NCI-H82 treated with DMSO at 0.1 percent for 48 hours (cell line): Measurements from ENCODE around the gene STX2.
"Not testable (repeated sequence)": the region's sequence is repeated elsewhere in the genome, so short reads cannot be mapped to it uniquely, and the experiment has no call there.

Experiments
- DNase-seq: peaks from one replicate; lab custom pipeline; 2025; ENCODE audit not compliant: unreplicated experiment; lab: John Stamatoyannopoulos, UW

Gene STX2

GRCh38 chr12:130838951-130839769 lies at the start of gene STX2:
Gene STX2 (minus strand): TSS chr12:130839250. CDS start chr12:130839099, 151 bp downstream.
- DNase-seq = peak; percentile 63

GRCh38 chr12:130887190-130887589 lies 48.1 kb upstream of the STX2 start:
- not testable (repeated sequence) for DNase-seq

GRCh38 chr12:130881548-130881947 lies 42.5 kb upstream of the STX2 start:
- DNase-seq = no peak

GRCh38 chr12:130881046-130881445 lies 42.0 kb upstream of the STX2 start:
- no peak for DNase-seq

- DNase-seq = no peak
Measured at GRCh38 chr12:130880411-130880885, 41.4 kb upstream of the STX2 start.

GRCh38 chr12:130879781-130880389 lies 40.8 kb upstream of the STX2 start:
- no peak for DNase-seq

GRCh38 chr12:130879212-130879686 lies 40.2 kb upstream of the STX2 start:
- no peak for DNase-seq

GRCh38 chr12:130878193-130879185 lies 39.4 kb upstream of the STX2 start:
- no peak for DNase-seq

GRCh38 chr12:130877333-130877732 lies 38.3 kb upstream of the STX2 start:
- no peak for DNase-seq

- no peak for DNase-seq
Measured at GRCh38 chr12:130876758-130877157, 37.7 kb upstream of the STX2 start.

- DNase-seq = no peak
Measured at GRCh38 chr12:130876297-130876696, 37.2 kb upstream of the STX2 start.

- DNase-seq = not testable (repeated sequence)
Measured at GRCh38 chr12:130875708-130876107, 36.7 kb upstream of the STX2 start.

GRCh38 chr12:130875193-130875592 lies 36.1 kb upstream of the STX2 start:
- no peak for DNase-seq

- DNase-seq = no peak
Measured at GRCh38 chr12:130874696-130875095, 35.6 kb upstream of the STX2 start.

GRCh38 chr12:130873825-130874224 lies 34.8 kb upstream of the STX2 start:
- no peak for DNase-seq

GRCh38 chr12:130873106-130873795 lies 34.2 kb upstream of the STX2 start:
- no peak for DNase-seq

- DNase-seq = no peak
Measured at GRCh38 chr12:130872179-130873096, 33.4 kb upstream of the STX2 start.

- DNase-seq = peak; percentile 63
Measured at GRCh38 chr12:130871286-130872178, 32.5 kb upstream of the STX2 start, which contains the start of gene RAN. Gene RAN (plus strand): TSS chr12:130872066. CDS start chr12:130872594, 528 bp downstream.
